ENCODE results near the gene KCNA5. TPM values are rescaled to one million over a fixed set of nuclear protein-coding genes. Genes with fewer than 3 reads are reported as not detected.

The KCNA5 gene
- total RNA-seq, 1 experiment from 2014 or later = not detected

DNA sequence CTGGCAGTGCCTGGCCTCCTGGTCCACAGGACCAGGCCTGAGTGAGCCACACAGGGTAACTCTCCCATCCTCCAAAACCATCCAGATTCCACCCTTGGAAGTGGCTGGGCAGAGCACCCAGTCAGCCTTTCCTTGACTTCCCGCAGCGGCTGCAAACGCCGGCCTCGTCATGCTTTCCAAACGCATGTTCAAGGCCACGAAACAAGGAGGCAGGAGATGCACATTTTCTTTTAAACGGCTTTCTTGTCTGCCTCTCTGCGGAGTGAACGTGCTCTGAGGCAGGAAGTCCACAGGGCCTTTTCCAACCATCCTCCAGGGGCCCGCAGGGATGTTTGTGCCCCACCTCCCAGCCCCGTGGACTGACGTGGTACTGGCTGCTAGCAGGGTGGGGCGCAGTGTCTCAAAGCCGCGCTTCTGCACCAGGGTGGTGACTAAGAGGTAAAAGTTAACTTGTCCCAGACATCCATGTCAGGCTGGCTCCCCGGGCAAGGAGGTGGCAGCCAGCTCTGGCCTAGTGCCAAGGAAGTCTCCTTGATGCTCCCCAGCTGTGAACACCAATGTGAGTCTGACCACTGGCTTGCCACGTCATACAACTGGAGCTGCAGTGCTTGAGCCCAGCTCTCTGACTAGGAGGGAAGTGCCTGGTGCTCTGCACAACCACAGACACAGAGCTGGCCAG, 45.0 kb downstream of the KCNA5 start:
- TF ChIP-seq RAD21 (IDR thresholded peaks at IDR 0.05; ENCODE audit: low read depth) (no peak), TCF7L2 (IDR thresholded peaks at IDR 0.05; ENCODE audit: borderline replicate concordance, extremely low read depth, insufficient read depth, insufficient read length) (no peak), ZNF274 (IDR thresholded peaks at IDR 0.05; ENCODE audit: low read depth, low read length) (no peak), JUND (IDR thresholded peaks at IDR 0.05) (no peak), SP1 (IDR thresholded peaks at IDR 0.05; ENCODE audit: low read depth) (no peak)
- H3K9me2 ChIP-seq (ENCODE audit: insufficient read depth) = no peaks in the 10 kb centered on the region
- POLR2A ChIA-PET = no interaction called here
- no peak overlapping the region for H3K9ac ChIP-seq (ENCODE audit: low read length)
- H3K36me3 ChIP-seq (ENCODE audit: control insufficient read depth in 1 of 2, insufficient read depth in 2 of 2, low read length in 2 of 2) = no peaks in the 10 kb centered on the region
- no peak overlapping the region for H3K27ac ChIP-seq (ENCODE audit: low read depth, low read length)
- no peak overlapping the region for H3K4me2 ChIP-seq (ENCODE audit: low read length)
- no TSS peak for BruUV-seq (replicated peaks)
- no peaks in the 10 kb centered on the region for H3K9me3 ChIP-seq (ENCODE audit: control insufficient read depth in 1 of 2, insufficient read depth in 1 of 2, low read depth in 1 of 2, low read length in 2 of 2)
- DNase-seq (ENCODE audit: low read depth, low spot score) (no peak), ATAC-seq (peak; percentile 56)
- H2AFZ ChIP-seq (ENCODE audit: low read depth, low read length, poor library complexity, severe bottlenecking) = no peak overlapping the region
- intact Hi-C loops (cut with micrococcal nuclease) = no loop called here
- CTCF ChIA-PET = no interaction called here
- RAD21 ChIA-PET (ENCODE audit: low non-redundant PET in 1 of 2, low total read pairs in 2 of 2, uncharacterized antibody in 2 of 2, unreplicated experiment in 2 of 2) = no interaction called here
- no peaks in the 10 kb centered on the region for H3K79me2 ChIP-seq (ENCODE audit: insufficient read depth, low read length)
- peaks cover 45% of the 10 kb centered on the region for H3K27me3 ChIP-seq (ENCODE audit: insufficient read depth, low read length)
- H3K4me1 ChIP-seq (ENCODE audit: control insufficient read depth in 1 of 2, insufficient read depth in 2 of 2, low read length in 2 of 2) = peaks cover 0 to 9% of the 10 kb centered on the region in 2 experiments; a peak in 1 of 4 replicates
- no peaks in the 10 kb centered on the region for H4K20me1 ChIP-seq (ENCODE audit: insufficient read depth)
- no peak overlapping the region for H3K4me3 ChIP-seq (replicated peaks in 1 of 2; ENCODE audit: low read depth in 1 of 2, low read length in 2 of 2)

GRCh38 chr12:5094551-5094950, 50.9 kb downstream of the KCNA5 start:
- no TSS peak for BruUV-seq (replicated peaks)
- DNase-seq (ENCODE audit: low read depth, low spot score) = no peak
- TF ChIP-seq CTCF (IDR thresholded peaks at IDR 0.05 in 2 of 3, conservative IDR thresholded peaks at IDR 0.05 in 1 of 3; ENCODE audit: borderline replicate concordance in 1 of 3, insufficient read depth in 1 of 3, low read depth in 2 of 3, low read length in 2 of 3) (no peak), EGR1 (IDR thresholded peaks at IDR 0.05; ENCODE audit: low read depth) (no peak), SRF (IDR thresholded peaks at IDR 0.05; ENCODE audit: low read depth) (no peak), CBX3 (IDR thresholded peaks at IDR 0.05; ENCODE audit: low read depth) (no peak), SP1 (IDR thresholded peaks at IDR 0.05; ENCODE audit: low read depth) (no peak), POLR2AphosphoS5 (IDR thresholded peaks at IDR 0.05; ENCODE audit: low read depth, low read length) (no peak), YY1 (IDR thresholded peaks at IDR 0.05; ENCODE audit: extremely low read depth, insufficient replicate concordance, low read depth, low read length) (no peak), ELF1 (IDR thresholded peaks at IDR 0.05; ENCODE audit: borderline replicate concordance, low read depth) (no peak), ZFX (IDR thresholded peaks at IDR 0.05) (no peak), ATF3 (IDR thresholded peaks at IDR 0.05) (no peak), SIN3A (IDR thresholded peaks at IDR 0.05; ENCODE audit: low read depth) (no peak), POLR2A (IDR thresholded peaks at IDR 0.05; ENCODE audit: borderline replicate concordance, extremely low read depth, insufficient read depth, insufficient read length) (no peak), EZH2 (IDR thresholded peaks at IDR 0.05) (no peak), RAD21 (IDR thresholded peaks at IDR 0.05; ENCODE audit: low read depth) (no peak), EZH2phosphoT487 (IDR thresholded peaks at IDR 0.05; ENCODE audit: borderline replicate concordance) (no peak), JUND (IDR thresholded peaks at IDR 0.05) (no peak)

More at GRCh38 chr12:5094551-5094950, 50.9 kb downstream of the KCNA5 start:
- H3K27ac ChIP-seq (ENCODE audit: low read depth, low read length) = no peak overlapping the region
- ChIA-PET CTCF (no interaction called here), POLR2A (no interaction called here), RAD21 (ENCODE audit: low non-redundant PET in 1 of 2, low total read pairs in 2 of 2, uncharacterized antibody in 2 of 2, unreplicated experiment in 2 of 2) (no interaction called here)
- H2AFZ ChIP-seq (ENCODE audit: low read depth, low read length, poor library complexity, severe bottlenecking) = no peak overlapping the region
- no peaks in the 10 kb centered on the region for H3K79me2 ChIP-seq (ENCODE audit: insufficient read depth, low read length)
- H3K4me2 ChIP-seq (ENCODE audit: low read length) = no peak overlapping the region
- H3K9ac ChIP-seq (ENCODE audit: low read length) = no peak overlapping the region
- H3K9me2 ChIP-seq (ENCODE audit: insufficient read depth) = no peaks in the 10 kb centered on the region
- no peak for ATAC-seq
- peaks cover 75% of the 10 kb centered on the region for H3K27me3 ChIP-seq (ENCODE audit: insufficient read depth, low read length)
- intact Hi-C loops (cut with micrococcal nuclease) = loop anchor here (5.0 kb wide), 1 partner anchor 463 kb away; no protein-coding TSS in a partner anchor
- no peaks in the 10 kb centered on the region for H3K9me3 ChIP-seq (ENCODE audit: control insufficient read depth in 1 of 2, insufficient read depth in 1 of 2, low read depth in 1 of 2, low read length in 2 of 2)
- no peak overlapping the region for H3K4me3 ChIP-seq (replicated peaks in 1 of 2; ENCODE audit: low read depth in 1 of 2, low read length in 2 of 2)
- no peaks in the 10 kb centered on the region for H4K20me1 ChIP-seq (ENCODE audit: insufficient read depth)
- 0 out of 4 replicates have a peak, but pooled peaks cover 0 to 5% of the 10 kb centered on the region in 2 experiments for H3K4me1 ChIP-seq (ENCODE audit: control insufficient read depth in 1 of 2, insufficient read depth in 2 of 2, low read length in 2 of 2)
- no peaks in the 10 kb centered on the region for H3K36me3 ChIP-seq (ENCODE audit: control insufficient read depth in 1 of 2, insufficient read depth in 2 of 2, low read length in 2 of 2)

Data from HCT116 (cell line).